NCI-H1092 treated with DMSO at 0.1 percent for 48 hours (cell line): Measurements from ENCODE around the gene ISYNA1.

Experiments used
- DNase-seq: peaks from one replicate; lab custom pipeline; 2025; lab: John Stamatoyannopoulos, UW

ISYNA1 gene

DNA sequence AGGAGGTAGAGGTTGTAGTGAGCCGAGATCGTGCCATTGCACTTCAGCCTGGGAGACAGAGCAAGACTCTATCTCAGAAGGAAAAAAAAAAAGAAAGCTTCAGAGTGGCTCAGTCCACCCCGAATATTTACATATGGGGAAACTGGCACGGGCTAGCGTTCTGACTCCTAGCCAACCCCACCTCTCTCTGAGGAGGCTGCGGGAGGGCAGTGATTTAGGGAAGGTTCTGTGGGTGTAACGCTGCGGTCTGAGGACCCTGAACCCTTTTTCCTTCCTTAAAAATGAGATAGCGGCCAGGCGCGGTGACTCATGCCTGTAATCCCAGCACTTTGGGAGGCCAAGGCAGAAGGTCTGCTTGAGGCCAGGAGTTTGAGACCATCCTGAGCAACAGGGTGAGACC lies 45.5 kb downstream of the ISYNA1 start:
- DNase-seq = no peak

DNA sequence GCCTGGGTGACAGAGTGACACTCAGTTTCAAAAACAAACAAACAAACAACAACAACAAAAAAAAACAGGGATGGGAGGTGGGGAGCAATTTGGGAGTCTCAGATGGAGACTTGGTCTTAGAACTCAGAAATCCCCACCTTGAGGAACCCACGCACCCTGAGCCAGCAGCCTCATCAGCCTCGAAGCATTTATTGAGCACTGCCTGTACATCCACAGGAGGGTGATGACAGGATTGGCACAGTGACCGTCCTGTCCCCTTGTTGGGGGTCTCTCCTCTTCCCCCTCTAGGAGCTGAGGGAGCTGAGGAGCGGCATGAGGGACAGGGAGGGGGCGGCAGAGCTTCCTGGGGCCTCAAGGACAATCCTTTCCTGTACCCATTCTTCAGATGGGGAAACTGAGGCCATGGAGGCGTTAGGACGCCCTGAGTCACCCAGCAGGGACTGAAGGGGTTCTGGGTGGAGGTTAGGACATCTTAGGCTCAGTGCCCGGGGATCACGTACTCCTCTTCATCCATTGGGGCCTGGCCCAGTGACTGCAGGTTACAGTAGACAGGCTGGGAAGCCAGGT lies 46.3 kb downstream of the ISYNA1 start:
- DNase-seq = no peak

DNA sequence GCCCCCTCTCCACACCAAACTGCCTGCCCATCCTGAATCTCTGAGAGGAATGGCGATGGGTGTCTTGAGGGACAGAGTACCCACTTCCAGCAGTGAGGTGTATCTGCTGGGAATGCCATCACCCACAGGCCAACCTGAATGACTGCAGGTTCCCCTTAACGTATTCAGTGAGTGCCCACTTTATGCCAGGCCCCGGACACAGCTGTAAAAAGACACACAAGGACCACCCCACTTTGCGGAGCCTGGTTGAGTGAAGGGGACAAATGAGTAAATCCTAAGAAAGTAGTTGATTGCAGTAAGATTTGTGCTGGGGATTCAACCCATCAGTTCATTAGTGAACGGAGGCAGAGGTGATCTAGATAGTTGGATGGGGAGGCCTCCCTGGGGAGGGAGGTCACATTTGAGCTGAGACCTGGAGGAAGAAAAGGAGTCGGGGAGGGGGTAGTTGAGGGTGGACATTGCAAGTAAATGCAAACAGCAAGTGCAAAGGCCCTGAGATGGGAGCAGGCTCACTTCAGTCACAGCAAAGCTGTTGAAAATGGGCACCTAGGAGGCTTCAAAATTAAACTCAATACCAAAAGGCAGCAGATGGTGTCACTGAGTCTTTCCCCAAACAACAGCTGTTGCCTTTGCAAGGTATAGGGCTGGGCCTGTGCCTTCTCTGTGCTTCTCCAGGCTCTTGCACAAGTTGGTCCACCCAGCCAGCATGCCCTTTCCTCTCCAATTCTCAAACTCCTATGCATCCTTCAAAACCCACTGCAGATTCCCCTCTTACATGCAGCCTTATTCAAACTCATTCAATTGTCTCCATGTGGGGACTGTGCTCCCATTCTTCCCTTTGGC lies 47.6 kb downstream of the ISYNA1 start:
- DNase-seq = no peak

DNA sequence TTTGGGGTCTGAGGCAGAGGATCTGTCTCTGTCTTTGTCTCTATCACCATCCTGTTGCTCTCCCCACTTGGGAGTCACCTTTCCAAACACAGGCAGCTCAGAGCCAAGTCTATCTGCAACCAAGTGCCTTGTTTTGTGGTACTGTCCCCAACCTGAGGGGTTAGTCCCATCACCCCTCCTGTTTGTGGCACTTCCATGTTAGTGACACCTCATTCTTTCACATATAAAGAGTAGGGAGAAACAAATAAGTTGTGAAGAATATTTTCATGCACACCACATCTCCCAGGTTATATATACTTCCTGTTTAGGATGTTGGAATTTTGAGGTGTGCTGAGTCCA lies 48.2 kb downstream of the ISYNA1 start:
- DNase-seq = no peak

DNA sequence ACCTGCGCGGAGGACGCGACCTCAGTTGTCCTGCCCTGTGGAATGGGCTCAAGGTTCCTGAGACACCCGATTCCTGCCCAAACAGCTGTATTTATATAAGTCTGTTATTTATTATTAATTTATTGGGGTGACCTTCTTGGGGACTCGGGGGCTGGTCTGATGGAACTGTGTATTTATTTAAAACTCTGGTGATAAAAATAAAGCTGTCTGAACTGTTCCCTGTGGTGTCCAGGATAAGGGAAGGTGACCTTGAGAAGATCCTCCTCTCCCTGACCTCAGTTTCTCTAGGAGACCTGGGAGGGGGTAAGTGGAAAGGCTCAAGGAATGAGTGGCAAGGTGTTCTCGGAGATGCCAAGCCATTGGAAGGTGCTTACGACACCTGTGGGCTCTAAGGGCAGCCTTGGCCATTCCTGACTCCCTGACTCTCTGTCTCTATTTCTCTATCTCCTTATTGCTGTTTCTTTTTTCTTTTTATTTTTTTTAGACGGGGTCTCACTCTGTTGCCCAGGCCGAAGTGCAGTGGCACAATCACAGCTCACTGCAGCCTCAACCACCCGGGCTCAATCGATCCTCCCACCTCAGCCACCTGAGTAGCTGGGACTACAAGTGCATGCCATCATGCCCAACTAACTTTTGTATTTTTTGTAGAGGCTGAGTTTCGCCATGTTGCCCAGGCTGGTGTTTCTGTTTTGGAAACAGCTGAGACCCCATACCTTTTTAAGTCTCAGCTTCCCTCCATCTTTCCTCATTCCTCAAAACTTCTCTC lies 48.8 kb downstream of the ISYNA1 start:
- no peak for DNase-seq

DNA sequence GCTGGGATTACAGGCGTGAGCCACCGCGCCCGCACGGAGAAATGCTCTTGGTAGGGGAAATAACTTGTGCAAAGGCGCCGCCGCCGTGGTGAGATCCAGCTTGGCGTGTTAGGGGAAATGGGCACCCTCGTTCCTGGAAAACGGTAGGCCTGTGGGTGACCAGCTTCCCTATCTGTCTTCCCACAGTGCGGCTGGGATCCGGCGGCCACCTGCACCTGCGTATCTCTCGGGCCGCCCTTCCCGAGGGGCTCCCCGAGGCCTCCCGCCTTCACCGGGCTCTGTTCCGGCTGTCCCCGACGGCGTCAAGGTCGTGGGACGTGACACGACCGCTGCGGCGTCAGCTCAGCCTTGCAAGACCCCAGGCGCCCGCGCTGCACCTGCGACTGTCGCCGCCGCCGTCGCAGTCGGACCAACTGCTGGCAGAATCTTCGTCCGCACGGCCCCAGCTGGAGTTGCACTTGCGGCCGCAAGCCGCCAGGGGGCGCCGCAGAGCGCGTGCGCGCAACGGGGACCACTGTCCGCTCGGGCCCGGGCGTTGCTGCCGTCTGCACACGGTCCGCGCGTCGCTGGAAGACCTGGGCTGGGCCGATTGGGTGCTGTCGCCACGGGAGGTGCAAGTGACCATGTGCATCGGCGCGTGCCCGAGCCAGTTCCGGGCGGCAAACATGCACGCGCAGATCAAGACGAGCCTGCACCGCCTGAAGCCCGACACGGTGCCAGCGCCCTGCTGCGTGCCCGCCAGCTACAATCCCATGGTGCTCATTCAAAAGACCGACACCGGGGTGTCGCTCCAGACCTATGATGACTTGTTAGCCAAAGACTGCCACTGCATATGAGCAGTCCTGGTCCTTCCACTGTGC lies 49.6 kb downstream of the ISYNA1 start:
- DNase-seq = peak; percentile 80

DNA sequence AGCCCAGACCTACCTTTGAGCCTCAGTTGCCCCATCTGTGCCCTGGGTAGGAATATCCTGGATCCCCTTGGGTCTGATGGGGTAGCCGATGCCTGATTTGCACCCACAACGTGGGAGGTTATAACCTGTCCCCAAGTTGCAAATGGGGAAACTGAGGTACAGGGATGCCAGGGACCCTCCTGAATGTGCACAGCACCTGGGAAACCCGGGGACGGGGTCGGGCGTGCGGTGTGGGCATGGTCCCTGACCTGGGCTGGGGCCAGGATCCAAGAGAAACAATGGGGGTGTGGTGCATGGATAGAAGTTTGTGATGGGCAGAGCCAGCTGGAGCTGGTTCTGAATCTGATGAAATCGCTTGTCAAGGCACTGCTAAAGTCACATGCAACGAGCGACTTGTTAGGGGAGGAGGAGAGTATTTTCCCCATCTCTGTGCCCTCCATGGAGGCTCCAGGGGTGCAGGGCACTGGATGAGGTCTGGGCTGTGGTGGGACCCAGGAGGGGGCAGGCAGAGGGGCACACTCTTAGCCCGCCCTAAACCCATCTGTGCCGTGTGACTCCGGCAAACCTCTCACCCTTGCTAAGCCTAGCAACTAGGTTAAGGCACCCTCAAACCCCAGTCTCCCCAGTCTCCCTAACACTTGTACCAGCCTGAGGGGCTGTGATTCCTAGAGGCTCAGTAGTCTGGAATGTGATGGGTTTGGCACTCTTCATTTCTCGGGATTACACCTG lies 51.2 kb downstream of the ISYNA1 start:
- no peak for DNase-seq

DNA sequence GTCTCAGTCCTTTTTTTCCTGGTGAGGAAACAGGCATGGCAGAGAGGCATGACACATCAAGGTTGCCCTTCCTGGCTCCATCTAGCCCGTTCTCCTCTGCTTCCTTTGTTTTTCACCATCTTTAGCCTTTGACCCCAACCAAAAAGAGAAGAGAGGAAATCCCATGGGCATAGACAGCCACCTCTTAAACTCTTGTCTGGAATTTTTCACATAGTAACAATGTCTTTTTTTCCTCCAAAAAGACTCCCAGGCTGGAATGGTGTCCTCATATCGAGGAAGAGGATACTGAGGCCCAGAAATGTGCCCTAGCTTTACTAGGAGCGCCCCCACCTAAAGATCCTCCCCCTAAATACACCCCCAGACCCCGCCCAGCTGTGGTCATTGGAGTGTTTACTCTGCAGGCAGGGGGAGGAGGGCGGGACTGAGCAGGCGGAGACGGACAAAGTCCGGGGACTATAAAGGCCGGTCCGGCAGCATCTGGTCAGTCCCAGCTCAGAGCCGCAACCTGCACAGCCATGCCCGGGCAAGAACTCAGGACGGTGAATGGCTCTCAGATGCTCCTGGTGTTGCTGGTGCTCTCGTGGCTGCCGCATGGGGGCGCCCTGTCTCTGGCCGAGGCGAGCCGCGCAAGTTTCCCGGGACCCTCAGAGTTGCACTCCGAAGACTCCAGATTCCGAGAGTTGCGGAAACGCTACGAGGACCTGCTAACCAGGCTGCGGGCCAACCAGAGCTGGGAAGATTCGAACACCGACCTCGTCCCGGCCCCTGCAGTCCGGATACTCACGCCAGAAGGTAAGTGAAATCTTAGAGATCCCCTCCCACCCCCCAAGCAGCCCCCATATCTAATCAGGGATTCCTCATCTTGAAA lies 52.0 kb downstream of the ISYNA1 start, which contains the start of gene GDF15:
Gene GDF15 (plus strand): TSS at position 484 of the 868 bp plus-strand sequence. CDS start 32 bp downstream, at position 516.
- no peak for DNase-seq

DNA sequence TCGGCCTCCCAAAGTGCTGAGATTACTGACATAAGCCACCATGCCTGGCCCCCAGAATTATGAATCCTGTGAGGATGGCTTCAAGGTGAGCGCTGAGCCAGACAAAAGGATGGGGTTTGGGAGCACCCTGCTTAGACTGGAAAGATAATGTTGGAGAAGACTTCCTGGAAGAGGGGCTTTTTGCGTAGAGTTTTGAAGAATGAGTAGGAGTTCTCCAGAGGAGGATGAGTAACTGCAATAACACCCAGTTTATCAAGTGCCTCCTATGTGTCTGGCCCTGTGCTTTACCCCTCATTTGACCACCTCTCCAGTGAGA lies 52.6 kb downstream of the ISYNA1 start:
- DNase-seq = no peak

DNA sequence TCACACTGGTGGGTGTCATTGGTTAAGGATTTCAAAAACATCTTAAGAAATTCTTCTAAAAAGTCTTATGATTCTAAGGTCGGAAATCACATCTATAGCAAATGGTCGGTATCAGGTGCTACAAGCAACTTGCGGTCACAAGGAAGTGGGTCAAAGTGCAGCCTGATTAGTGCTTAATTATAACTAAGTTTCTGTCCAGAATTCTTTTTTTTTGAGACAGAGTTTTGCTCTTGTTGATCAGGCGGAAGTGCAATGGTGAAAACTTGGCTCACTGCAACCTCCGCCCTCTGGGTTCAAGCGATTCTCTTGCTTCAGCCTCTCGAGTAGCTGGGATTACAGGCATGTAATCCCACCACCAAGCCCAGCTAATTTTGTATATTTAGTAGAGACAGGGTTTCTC lies 53.2 kb downstream of the ISYNA1 start:
- DNase-seq = no peak
